Kidney epithelial cell (primary cell): ENCODE data around the gene CIB2. TPM values are rescaled to one million over a fixed set of nuclear protein-coding genes. Genes with fewer than 3 reads are reported as not detected.
A peak's percentile ranks its signal among the peaks of the same experiment; 100 is the strongest.

Experiments
- DNase-seq: peaks from one replicate; pipeline ENCODE4 v3.0.0-alpha.2; 2010; ENCODE audit warnings: low read depth
- H3K27me3 ChIP-seq: 2 replicates; pipeline ENCODE4 v1.6.0; 2011; ENCODE audit warnings: low read length; ENCODE audit not compliant: control insufficient read depth, insufficient read depth
- H3K36me3 ChIP-seq: 2 replicates; pipeline ENCODE4 v1.5.1; 2011; ENCODE audit warnings: low read length; ENCODE audit not compliant: control insufficient read depth, insufficient read depth
- H3K4me3 ChIP-seq: 2 replicates; pipeline ENCODE4 v1.5.1; 2011; ENCODE audit warnings: low read depth, mild to moderate bottlenecking, control low read depth, low read length
- CTCF ChIP-seq: IDR thresholded peaks from 2 replicates; pipeline ENCODE4 v1.5.1; 2011; ENCODE audit warnings: mild to moderate bottlenecking, moderate library complexity, low read length, control low read depth, inconsistent platforms; ENCODE audit not compliant: insufficient read depth, poor library complexity, severe bottlenecking
- total RNA-seq: library from RNA; depleted of rRNA; stranded (reverse); fragments of >200 nt; gene quantifications from 2 replicates; pipeline ENCODE4 v1.2.3, GENCODE V29; 2015

The CIB2 gene
- total RNA-seq, 1 donor from 2014 or later, result 16.3 TPM

- TF ChIP-seq CTCF, result no peak
- Histone ChIP-seq H3K27me3 (no peaks in the 10 kb centered on the region), H3K4me3 (no peak overlapping the region), H3K36me3 (no peaks in the 10 kb centered on the region)
- DNase-seq, result no peak
Observed at GRCh38 chr15:78109156-78109555, 22.1 kb downstream of the CIB2 start.

- Histone ChIP-seq H3K36me3 (no peaks in the 10 kb centered on the region), H3K27me3 (no peaks in the 10 kb centered on the region), H3K4me3 (no peak overlapping the region)
- DNase-seq, result peak; percentile 47
- peak; percentile 95 for TF ChIP-seq CTCF
Observed at GRCh38 chr15:78108300-78109084, 22.8 kb downstream of the CIB2 start.

GRCh38 chr15:78107471-78107870 lies 23.8 kb downstream of the CIB2 start:
- no peak for DNase-seq
- no peak overlapping the region for H3K4me3 ChIP-seq
- TF ChIP-seq CTCF, result no peak
- H3K27me3 ChIP-seq, result no peaks in the 10 kb centered on the region
- H3K36me3 ChIP-seq, result no peaks in the 10 kb centered on the region

GRCh38 chr15:78105476-78106241 lies 25.6 kb downstream of the CIB2 start:
- no peak for TF ChIP-seq CTCF
- Histone ChIP-seq H3K4me3 (no peak overlapping the region), H3K36me3 (no peaks in the 10 kb centered on the region), H3K27me3 (no peaks in the 10 kb centered on the region)
- DNase-seq, result no peak

- Histone ChIP-seq H3K27me3 (no peaks in the 10 kb centered on the region), H3K36me3 (no peaks in the 10 kb centered on the region), H3K4me3 (no peak overlapping the region)
- no peak for DNase-seq
- TF ChIP-seq CTCF, result no peak
Observed at GRCh38 chr15:78104566-78105475, 26.4 kb downstream of the CIB2 start.
